Muscle layer of colon (tissue), 2 donors: ENCODE data around the gene NYNRIN.
A peak's percentile ranks its signal among the peaks of the same experiment; 100 is the strongest.

Experiments used
- H3K27ac ChIP-seq: one replicate; pipeline ENCODE4 v1.7.0; 2013; ENCODE audit warnings: low read depth, mild to moderate bottlenecking, low read length, moderate library complexity
- H3K27me3 ChIP-seq, 2 donors: one replicate each; pipeline ENCODE4 v1.7.0; 2013; ENCODE audit warnings: low read length in 2 of 2, mild to moderate bottlenecking in 2 of 2; ENCODE audit not compliant: insufficient read depth in 2 of 2, control insufficient read depth in 1 of 2
- H3K36me3 ChIP-seq: one replicate; pipeline ENCODE4 v1.7.0; 2013; ENCODE audit warnings: mild to moderate bottlenecking, low read length; ENCODE audit not compliant: insufficient read depth
- H3K4me1 ChIP-seq: one replicate; pipeline ENCODE4 v1.7.0; 2013; ENCODE audit warnings: mild to moderate bottlenecking, low read length; ENCODE audit not compliant: insufficient read depth
- H3K4me3 ChIP-seq, 2 donors: one replicate each; pipeline ENCODE4 v1.7.0; 2013; ENCODE audit warnings: low read length in 2 of 2, low read depth in 1 of 2, mild to moderate bottlenecking in 1 of 2, moderate library complexity in 1 of 2
- H3K9ac ChIP-seq: one replicate; pipeline ENCODE4 v1.7.0; 2013; ENCODE audit warnings: low read length
- H3K9me3 ChIP-seq: one replicate; pipeline ENCODE4 v1.7.0; 2013; ENCODE audit warnings: mild to moderate bottlenecking, low read length
- donor health status: abdominal sarcoma.
- donor health status: Adenocarcinoma of cecum.

NYNRIN gene

DNA sequence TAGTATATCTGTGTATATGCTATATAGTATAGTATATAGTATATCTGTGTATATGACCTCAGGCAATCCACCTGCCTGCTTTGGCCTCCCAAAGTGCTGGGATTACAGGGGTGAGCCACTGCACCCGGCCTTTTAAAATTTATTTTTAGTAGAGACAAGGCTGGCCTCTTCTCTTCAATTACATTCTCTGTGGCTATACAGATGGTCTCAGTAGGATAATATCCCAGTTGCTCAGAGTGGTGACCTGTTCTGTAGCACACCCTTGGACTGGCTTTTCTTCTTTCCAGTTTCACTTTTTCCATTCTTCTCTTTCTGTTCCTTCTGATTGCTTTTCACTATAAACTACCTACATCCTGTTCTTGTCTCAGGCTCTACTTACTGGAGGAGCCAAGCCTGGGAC lies 34.0 kb upstream of the NYNRIN start:
- H3K4me3 ChIP-seq, result no peak overlapping the region
- H3K4me1 ChIP-seq, result peaks cover 24% of the 10 kb centered on the region
- H3K9ac ChIP-seq, result no peak overlapping the region
- no peaks in the 10 kb centered on the region for H3K36me3 ChIP-seq
- H3K27ac ChIP-seq, result peak overlapping the region; percentile 99
- no peaks in the 10 kb centered on the region for H3K27me3 ChIP-seq
- no peaks in the 10 kb centered on the region for H3K9me3 ChIP-seq

DNA sequence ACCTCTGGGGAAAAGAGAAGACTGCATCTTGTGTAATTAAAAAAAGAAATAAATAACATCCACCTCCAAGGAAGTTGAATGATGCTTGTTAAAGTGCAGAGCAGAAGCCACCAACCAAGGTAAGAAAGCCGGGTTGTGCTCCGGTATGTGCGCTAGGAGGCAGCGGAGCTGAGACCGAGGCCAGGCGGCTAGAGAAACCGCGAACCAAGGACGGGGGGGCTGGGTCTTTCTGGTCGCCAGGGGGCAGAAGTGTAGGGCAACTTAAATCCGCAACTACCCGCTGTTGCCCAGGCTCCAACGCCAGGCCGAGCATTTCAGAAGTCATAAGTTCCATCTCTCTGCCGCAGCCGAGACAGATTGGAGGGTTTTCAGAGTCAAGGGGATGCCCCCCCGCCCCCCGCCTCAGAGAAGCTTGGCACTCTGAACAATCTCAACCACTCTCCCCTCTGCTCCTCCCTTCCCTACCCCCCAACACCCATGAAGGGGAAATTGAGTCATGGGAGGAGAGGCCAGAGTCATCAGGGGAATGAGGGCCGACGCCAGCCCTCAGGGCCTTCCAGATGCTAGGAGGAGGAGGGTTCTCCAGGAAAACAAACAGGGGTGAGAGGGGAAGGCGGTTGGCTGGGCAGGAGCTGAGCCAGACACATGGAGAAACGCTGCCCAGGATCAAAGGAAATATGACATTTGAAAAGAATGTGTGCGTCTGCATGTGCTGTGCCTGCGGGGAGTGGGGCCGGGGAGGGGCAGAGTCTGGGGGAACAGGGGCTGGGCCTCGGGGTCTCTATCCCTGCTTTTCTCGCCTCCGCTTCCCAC lies 33.0 kb upstream of the NYNRIN start:
- Histone ChIP-seq H3K9ac (peak overlapping the region; percentile 95), H3K4me1 (peaks cover 24% of the 10 kb centered on the region), H3K4me3 (peak overlapping the region in 1 of 2 donors; percentile 84), H3K27ac (peak overlapping the region; percentile 99), H3K27me3 (no peaks in the 10 kb centered on the region), H3K36me3 (no peaks in the 10 kb centered on the region), H3K9me3 (no peaks in the 10 kb centered on the region)

DNA sequence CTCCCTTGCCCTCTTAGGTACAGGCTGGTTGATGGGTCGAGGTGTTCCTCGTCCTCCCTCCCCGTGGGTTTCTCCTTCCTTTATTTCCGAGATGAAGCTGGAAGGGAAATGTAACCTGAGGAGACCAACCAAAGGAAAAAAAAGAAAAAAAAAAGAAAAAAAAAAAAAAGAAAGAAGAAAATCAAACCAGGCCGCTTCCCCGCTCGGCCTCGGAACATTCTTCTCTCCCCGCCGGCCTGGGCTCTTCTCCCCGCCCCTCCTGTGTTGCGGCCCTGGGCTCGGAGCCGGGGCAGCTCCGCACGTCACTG lies 32.4 kb upstream of the NYNRIN start:
- H3K27me3 ChIP-seq, result no peaks in the 10 kb centered on the region
- H3K9ac ChIP-seq, result peak overlapping the region; percentile 95
- peak overlapping the region; percentile 70 to 84 for H3K4me3 ChIP-seq
- no peaks in the 10 kb centered on the region for H3K36me3 ChIP-seq
- peaks cover 24% of the 10 kb centered on the region for H3K4me1 ChIP-seq
- no peaks in the 10 kb centered on the region for H3K9me3 ChIP-seq
- H3K27ac ChIP-seq, result peak overlapping the region; percentile 99

DNA sequence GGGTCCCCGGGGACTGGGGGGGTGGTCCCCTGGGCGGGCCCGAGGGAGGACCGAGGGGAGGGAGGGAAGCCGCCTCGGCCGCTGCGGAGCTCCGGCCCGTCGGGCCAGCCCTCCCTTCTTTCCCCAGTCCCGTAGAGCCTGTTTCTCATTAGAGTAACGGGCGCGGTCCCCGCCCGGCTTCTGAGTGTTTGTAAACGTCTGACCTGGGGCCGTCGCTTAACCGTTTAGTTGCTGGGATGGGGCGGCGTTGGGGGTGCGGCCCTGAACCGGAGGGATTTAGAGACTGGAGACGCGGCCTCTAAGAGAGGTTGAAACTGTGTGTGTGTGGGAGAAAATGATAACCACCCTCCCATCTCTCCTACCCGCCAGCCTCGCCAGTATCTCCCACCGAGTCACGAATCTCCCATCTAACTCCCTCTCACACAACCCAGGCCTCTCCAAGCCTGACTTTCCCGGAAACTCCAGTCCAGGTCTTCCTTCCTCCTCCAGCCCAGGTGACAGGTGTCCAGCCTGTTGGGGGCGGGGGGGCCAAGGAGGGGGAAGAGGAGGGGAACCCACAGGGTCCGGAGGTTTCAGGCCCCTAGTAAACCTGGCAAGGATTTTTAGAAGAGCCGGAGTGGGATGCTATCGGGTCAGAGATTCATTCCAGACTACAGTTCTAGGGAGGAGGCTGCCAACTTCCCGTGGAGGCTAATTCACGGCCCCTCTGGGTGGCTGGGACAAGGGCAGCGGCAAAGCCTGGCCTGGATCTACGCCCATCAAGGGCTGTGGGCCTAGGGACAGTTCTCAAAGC lies 31.9 kb upstream of the NYNRIN start:
- no peaks in the 10 kb centered on the region for H3K9me3 ChIP-seq
- no peaks in the 10 kb centered on the region for H3K27me3 ChIP-seq
- H3K4me1 ChIP-seq, result peaks cover 24% of the 10 kb centered on the region
- peak overlapping the region; percentile 70 to 84 for H3K4me3 ChIP-seq
- peak overlapping the region; percentile 95 for H3K9ac ChIP-seq
- H3K36me3 ChIP-seq, result no peaks in the 10 kb centered on the region
- H3K27ac ChIP-seq, result peak overlapping the region; percentile 99

DNA sequence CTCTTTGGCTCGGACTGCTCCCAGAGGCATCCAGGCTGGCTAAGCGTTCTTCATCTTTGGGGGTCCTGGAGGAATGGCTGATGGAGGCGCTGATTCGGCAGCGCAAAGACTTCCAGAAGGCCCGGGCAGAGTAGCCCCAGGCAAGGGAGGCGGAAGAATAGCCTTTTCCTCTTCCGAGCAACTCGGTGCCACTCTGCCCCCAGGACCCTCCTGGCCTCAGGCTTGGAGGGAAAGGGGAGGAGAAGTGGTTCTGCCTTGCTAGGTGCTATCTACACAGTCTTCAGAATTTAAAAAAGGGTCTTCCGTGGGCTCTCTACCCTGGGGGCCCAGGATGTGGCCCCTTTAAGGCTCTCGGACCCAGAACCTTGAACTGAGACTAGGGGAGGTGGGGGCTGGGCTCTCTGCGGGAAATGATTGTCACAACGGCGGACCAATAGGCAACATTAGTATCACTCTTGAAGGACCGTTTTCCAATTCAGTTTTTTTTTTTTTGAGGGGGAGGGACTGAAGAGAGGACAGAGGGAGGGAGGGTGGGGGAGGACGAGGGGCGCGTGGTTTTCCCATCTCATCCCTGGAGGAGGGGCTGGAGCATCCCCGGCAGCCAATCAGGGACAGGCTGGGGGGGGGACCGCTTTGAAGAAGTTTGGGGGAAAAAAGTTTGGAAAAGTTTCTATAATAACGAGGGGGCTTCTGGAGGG lies 31.1 kb upstream of the NYNRIN start, which contains the start of gene NFATC4:
TSS of gene NFATC4 (plus strand) at position 671 of the 698 bp plus-strand sequence. CDS start 157 bp downstream, outside the sequence.
- H3K9me3 ChIP-seq, result no peaks in the 10 kb centered on the region
- peak within 1 kb of the TSS; percentile 84 to 100 for H3K4me3 ChIP-seq
- no peaks in the 10 kb centered on the region for H3K27me3 ChIP-seq
- peak within 1 kb of the TSS; percentile 95 for H3K9ac ChIP-seq
- H3K36me3 ChIP-seq, result no peaks in the 10 kb centered on the region
- H3K4me1 ChIP-seq, result peaks cover 24% of the 10 kb centered on the region
- peak within 1 kb of the TSS; percentile 99 for H3K27ac ChIP-seq

DNA sequence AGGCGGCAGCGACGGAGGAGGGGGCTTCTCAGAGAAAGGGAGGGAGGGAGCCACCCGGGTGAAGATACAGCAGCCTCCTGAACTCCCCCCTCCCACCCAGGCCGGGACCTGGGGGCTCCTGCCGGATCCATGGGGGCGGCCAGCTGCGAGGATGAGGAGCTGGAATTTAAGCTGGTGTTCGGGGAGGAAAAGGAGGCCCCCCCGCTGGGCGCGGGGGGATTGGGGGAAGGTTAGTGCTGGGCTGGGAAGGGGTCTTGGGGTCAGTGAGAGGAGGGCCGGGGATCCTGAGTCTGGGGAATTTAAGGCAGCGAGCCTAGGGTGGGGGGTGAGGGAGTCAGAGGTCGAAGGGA lies 30.6 kb upstream of the NYNRIN start:
- no peaks in the 10 kb centered on the region for H3K27me3 ChIP-seq
- peak overlapping the region; percentile 99 for H3K27ac ChIP-seq

DNA sequence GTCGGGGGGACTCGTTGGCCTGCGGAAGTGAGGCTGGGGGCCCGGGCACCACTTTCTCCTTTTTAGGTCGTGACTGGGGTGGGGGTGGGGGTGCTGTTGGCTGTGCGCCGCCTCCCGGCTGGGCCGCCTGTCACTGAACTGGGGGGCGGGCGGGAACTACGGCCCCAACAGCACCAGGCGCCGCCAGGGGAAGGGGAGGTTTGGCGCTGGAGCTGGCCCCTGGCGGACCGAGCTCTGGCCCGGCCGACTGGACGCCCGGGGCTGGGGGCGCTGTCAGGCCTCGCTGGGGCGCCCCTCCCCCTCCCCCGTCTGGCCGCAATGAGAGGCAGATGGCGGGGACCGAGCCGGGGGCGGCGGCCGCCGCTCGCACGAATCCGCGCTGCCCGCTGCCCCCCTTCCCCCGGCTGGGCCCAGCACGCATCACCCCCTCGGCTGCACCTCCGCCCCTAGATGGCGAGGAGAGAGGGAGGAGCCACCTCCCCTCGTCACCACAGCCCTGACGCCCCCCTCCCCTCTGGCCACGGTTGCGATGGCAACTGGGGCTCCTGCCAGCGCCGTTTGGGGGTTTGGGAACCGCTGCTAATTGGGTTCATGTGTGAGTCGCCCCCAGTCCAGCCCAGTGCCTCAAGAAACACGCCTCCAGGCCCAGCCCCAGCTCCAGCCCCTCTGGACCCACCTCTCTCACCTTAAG lies 30.1 kb upstream of the NYNRIN start:
- Histone ChIP-seq H3K4me3 (peak overlapping the region; percentile 84 to 100), H3K27me3 (no peaks in the 10 kb centered on the region), H3K27ac (peak overlapping the region; percentile 99), H3K9me3 (no peaks in the 10 kb centered on the region), H3K9ac (peak overlapping the region; percentile 86), H3K36me3 (peaks cover 7% of the 10 kb centered on the region), H3K4me1 (peaks cover 24% of the 10 kb centered on the region)

More for the DNA sequence above, 30.6 kb upstream of the NYNRIN start:
- H3K4me3 ChIP-seq, result peak overlapping the region; percentile 84 to 100
- peak overlapping the region; percentile 86 for H3K9ac ChIP-seq
- H3K9me3 ChIP-seq, result no peaks in the 10 kb centered on the region
- H3K4me1 ChIP-seq, result peaks cover 24% of the 10 kb centered on the region
- H3K36me3 ChIP-seq, result peaks cover 2% of the 10 kb centered on the region

DNA sequence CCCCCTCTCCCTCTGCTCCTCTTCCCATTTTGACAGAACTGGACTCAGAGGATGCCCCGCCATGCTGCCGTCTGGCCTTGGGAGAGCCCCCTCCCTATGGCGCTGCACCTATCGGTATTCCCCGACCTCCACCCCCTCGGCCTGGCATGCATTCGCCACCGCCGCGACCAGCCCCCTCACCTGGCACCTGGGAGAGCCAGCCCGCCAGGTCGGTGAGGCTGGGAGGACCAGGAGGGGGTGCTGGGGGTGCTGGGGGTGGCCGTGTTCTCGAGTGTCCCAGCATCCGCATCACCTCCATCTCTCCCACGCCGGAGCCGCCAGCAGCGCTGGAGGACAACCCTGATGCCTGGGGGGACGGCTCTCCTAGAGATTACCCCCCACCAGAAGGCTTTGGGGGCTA lies 29.3 kb upstream of the NYNRIN start:
- Histone ChIP-seq H3K27ac (peak overlapping the region; percentile 99), H3K9ac (no peak overlapping the region), H3K4me3 (peak overlapping the region in 1 of 2 donors; percentile 84)

DNA sequence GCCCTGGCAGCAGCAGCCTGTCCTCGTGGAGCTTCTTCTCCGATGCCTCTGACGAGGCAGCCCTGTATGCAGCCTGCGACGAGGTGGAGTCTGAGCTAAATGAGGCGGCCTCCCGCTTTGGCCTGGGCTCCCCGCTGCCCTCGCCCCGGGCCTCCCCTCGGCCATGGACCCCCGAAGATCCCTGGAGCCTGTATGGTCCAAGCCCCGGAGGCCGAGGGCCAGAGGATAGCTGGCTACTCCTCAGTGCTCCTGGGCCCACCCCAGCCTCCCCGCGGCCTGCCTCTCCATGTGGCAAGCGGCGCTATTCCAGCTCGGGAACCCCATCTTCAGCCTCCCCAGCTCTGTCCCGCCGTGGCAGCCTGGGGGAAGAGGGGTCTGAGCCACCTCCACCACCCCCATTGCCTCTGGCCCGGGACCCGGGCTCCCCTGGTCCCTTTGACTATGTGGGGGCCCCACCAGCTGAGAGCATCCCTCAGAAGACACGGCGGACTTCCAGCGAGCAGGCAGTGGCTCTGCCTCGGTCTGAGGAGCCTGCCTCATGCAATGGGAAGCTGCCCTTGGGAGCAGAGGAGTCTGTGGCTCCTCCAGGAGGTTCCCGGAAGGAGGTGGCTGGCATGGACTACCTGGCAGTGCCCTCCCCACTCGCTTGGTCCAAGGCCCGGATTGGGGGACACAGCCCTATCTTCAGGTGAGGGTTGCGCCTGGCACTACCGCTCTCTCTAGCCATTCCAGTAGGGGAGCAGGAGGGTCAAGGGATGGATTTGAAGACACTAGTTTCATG lies 28.7 kb upstream of the NYNRIN start:
- H3K36me3 ChIP-seq, result peaks cover 18% of the 10 kb centered on the region
- H3K9me3 ChIP-seq, result no peaks in the 10 kb centered on the region
- H3K9ac ChIP-seq, result no peak overlapping the region
- no peak overlapping the region for H3K4me3 ChIP-seq
- H3K27me3 ChIP-seq, result no peaks in the 10 kb centered on the region
- H3K4me1 ChIP-seq, result peaks cover 23% of the 10 kb centered on the region
- H3K27ac ChIP-seq, result peak overlapping the region; percentile 45

More for the DNA sequence above, 29.3 kb upstream of the NYNRIN start:
- H3K27me3 ChIP-seq, result no peaks in the 10 kb centered on the region
- no peaks in the 10 kb centered on the region for H3K9me3 ChIP-seq
- H3K4me1 ChIP-seq, result peaks cover 24% of the 10 kb centered on the region
- peaks cover 13% of the 10 kb centered on the region for H3K36me3 ChIP-seq

DNA sequence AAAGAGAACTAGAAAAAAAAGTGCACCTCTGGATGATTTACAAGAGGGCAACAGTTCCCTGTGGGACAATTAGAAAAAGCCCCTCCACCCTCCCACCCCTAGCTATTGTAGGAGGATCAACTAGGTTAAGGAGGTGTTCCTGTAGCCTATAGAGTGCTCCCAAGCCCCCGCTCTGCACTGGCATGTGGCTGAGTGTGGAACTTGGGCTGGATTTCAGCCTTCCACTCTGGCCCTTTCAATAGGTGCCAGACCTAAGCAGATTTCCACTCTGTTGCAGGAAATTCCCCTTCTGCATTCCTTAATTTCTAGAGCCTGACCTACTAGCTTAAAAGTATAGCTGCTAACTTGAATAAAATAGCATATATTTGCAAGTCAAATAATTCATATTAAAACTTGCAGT lies 28.1 kb upstream of the NYNRIN start:
- Histone ChIP-seq H3K27me3 (no peaks in the 10 kb centered on the region), H3K4me3 (no peak overlapping the region), H3K27ac (peak overlapping the region; percentile 45), H3K36me3 (peaks cover 24% of the 10 kb centered on the region), H3K9me3 (no peaks in the 10 kb centered on the region), H3K9ac (no peak overlapping the region), H3K4me1 (peaks cover 16% of the 10 kb centered on the region)
